ENCODE measurements around the gene PLXNB2.
A peak's percentile ranks its signal among the peaks of the same experiment; 100 is the strongest.

PLXNB2 gene

GRCh38 chr22:50250249-50250554 lies 57.2 kb downstream of the PLXNB2 start:
- DNase-seq = no peak

- no peak for DNase-seq
Measured at GRCh38 chr22:50249341-50250248, 57.9 kb downstream of the PLXNB2 start.

GRCh38 chr22:50248196-50249081 lies 59.0 kb downstream of the PLXNB2 start:
- DNase-seq = no peak

GRCh38 chr22:50247748-50248147 lies 59.7 kb downstream of the PLXNB2 start:
- DNase-seq = peak; percentile 54 to 60

- DNase-seq = no peak
Measured at GRCh38 chr22:50246242-50247175, 60.9 kb downstream of the PLXNB2 start.

- peak in 1 of 2 experiments; percentile 46 for DNase-seq
Measured at GRCh38 chr22:50245214-50246072, 62.0 kb downstream of the PLXNB2 start.

- DNase-seq = peak; percentile 94 to 95
Measured at GRCh38 chr22:50244420-50245213, 62.8 kb downstream of the PLXNB2 start, which contains the start of gene TUBGCP6. TSS of gene TUBGCP6 (minus strand) at chr22:50245023. CDS start at chr22:50244459, 564 bp downstream.

GRCh38 chr22:50243685-50244419 lies 63.6 kb downstream of the PLXNB2 start:
- no peak for DNase-seq

GRCh38 chr22:50242406-50242949 lies 65.0 kb downstream of the PLXNB2 start:
- no peak for DNase-seq

GRCh38 chr22:50238755-50239154 lies 68.7 kb downstream of the PLXNB2 start:
- no peak for DNase-seq

GRCh38 chr22:50236731-50237409 lies 70.6 kb downstream of the PLXNB2 start:
- no peak for DNase-seq

- no peak for DNase-seq
Measured at GRCh38 chr22:50233223-50233622, 74.2 kb downstream of the PLXNB2 start.

GRCh38 chr22:50232481-50233151 lies 74.8 kb downstream of the PLXNB2 start:
- no peak for DNase-seq

- no peak for DNase-seq
Measured at GRCh38 chr22:50229370-50229769, 78.1 kb downstream of the PLXNB2 start.

- no peak for DNase-seq
Measured at GRCh38 chr22:50228366-50228765, 79.1 kb downstream of the PLXNB2 start.

GRCh38 chr22:50227579-50228215 lies 79.7 kb downstream of the PLXNB2 start:
- DNase-seq = no peak

GRCh38 chr22:50226875-50227165 lies 80.6 kb downstream of the PLXNB2 start:
- no peak for DNase-seq
